ENCODE results near the gene RUFY1. TPM values are rescaled to one million over a fixed set of nuclear protein-coding genes. Genes with fewer than 3 reads are reported as not detected.

Gene RUFY1
- total and polyA plus RNA-seq, 9 of the 15 experiments (the other 6 are each of a cell fraction or from before 2014, with no cell fraction given) = 5.0 to 41.7 (median 29.6) TPM

- TF ChIP-seq PKNOX1 (IDR thresholded peaks at IDR 0.05) = no peak
- TF ChIP-seq POLR2G (IDR thresholded peaks at IDR 0.05; ENCODE audit: low read depth, low read length) = no peak
- TF ChIP-seq TAL1 (IDR thresholded peaks at IDR 0.05) = no peak
- no peak for TF ChIP-seq ZNF124 (CRISPR knock-in tag; IDR thresholded peaks at IDR 0.05)
- TF ChIP-seq MAX (CRISPR knock-in tag; IDR thresholded peaks at IDR 0.05) = no peak
- no peak for TF ChIP-seq ZNF609 (CRISPR knock-in tag; IDR thresholded peaks at IDR 0.05; ENCODE audit: borderline replicate concordance)
- TF ChIP-seq DEAF1 (CRISPR knock-in tag; IDR thresholded peaks at IDR 0.05) = no peak
- no peak for TF ChIP-seq ETS2 (tag; IDR thresholded peaks at IDR 0.05; ENCODE audit: borderline replicate concordance, poor library complexity, severe bottlenecking)
- TF ChIP-seq HNRNPUL1 (IDR thresholded peaks at IDR 0.05; ENCODE audit: low read length) = no peak
- TF ChIP-seq PPARD (CRISPR knock-in tag; IDR thresholded peaks at IDR 0.05) = no peak
- no peak for TF ChIP-seq SIN3A (IDR thresholded peaks at IDR 0.05; ENCODE audit: borderline replicate concordance in 2 of 2, control insufficient read depth in 1 of 2, low read depth in 2 of 2, low read length in 2 of 2)
- TF ChIP-seq LEF1 (IDR thresholded peaks at IDR 0.05) = no peak
- no peak for TF ChIP-seq CBX1 (IDR thresholded peaks at IDR 0.05; ENCODE audit: low read depth)
- no peak for TF ChIP-seq NCOA1 (IDR thresholded peaks at IDR 0.05; ENCODE audit: low read depth)
- no peak for TF ChIP-seq THRAP3 (IDR thresholded peaks at IDR 0.05; ENCODE audit: borderline replicate concordance)
- CTCF ChIA-PET (ENCODE audit: low intra/inter-chr PET ratio) = no interaction called here
- Histone ChIP-seq H3K4me2 (ENCODE audit: insufficient read depth, low read length) (no peak overlapping the region), H3K4me1 (replicated peaks in 1 of 2; ENCODE audit: control insufficient read depth in 2 of 2, insufficient read depth in 2 of 2, low read length in 2 of 2) (no peaks in the 10 kb centered on the region), H3K27me3 (ENCODE audit: control insufficient read depth in 2 of 2, insufficient read depth in 2 of 2, low read length in 2 of 2) (no peaks in the 10 kb centered on the region), H3K9me3 (replicated peaks; ENCODE audit: control insufficient read depth, insufficient read depth, low read depth, low read length) (no peaks in the 10 kb centered on the region), H4K20me1 (replicated peaks; ENCODE audit: control insufficient read depth, insufficient read depth, low read length) (no peaks in the 10 kb centered on the region), H3K36me3 (ENCODE audit: control insufficient read depth, insufficient read depth, low read length) (peaks cover 78% of the 10 kb centered on the region), H3K9me1 (ENCODE audit: control insufficient read depth, insufficient read depth, low read length) (no peaks in the 10 kb centered on the region), H2AFZ (ENCODE audit: low read depth, low read length) (no peak overlapping the region), H3K4me3 (no peak overlapping the region), H3K79me2 (ENCODE audit: control insufficient read depth, insufficient read depth, low read length) (no peaks in the 10 kb centered on the region), H3K27ac (ENCODE audit: extremely low read depth, low read depth, low read length) (no peak overlapping the region), H3K9ac (ENCODE audit: insufficient read depth in 1 of 2, low read depth in 2 of 2, low read length in 2 of 2) (no peak overlapping the region)
- intact Hi-C loops (cut with micrococcal nuclease) = no loop called here
- ATAC-seq (no peak), DNase-seq (ENCODE audit: extremely low read depth in 1 of 4, low spot score in 3 of 4) (no peak), FAIRE-seq (no peak)
- 69% methylated on average over 6 of the region's 6 CpGs for WGBS (ENCODE audit: insufficient coverage, low coverage, missing lambda C conversion rate)
- in situ Hi-C loops (cut with MboI) = no loop called here
- BruUV-seq (replicated peaks) = no TSS peak
- POLR2A ChIA-PET = interaction anchor here (0.6 to 0.9 kb wide), 2 partner anchors 8 to 1457 kb away, joined by 3 to 6 read pairs; no protein-coding TSS in a partner anchor
Measured at GRCh38 chr5:179595916-179596315, 45.6 kb downstream of the RUFY1 start.
